IMR-90 (cell line): Measurements from ENCODE around the gene TCP11. TPM values are rescaled to one million over a fixed set of nuclear protein-coding genes. Genes with fewer than 3 reads are reported as not detected.

ENCODE experiments used
- ATAC-seq: fragments of 200-7000 bp; cut with Tn5 transposase; 2 replicates; pipeline ENCODE4 v1.9.1; 2020; ENCODE audit warnings: low read depth, mild to moderate bottlenecking, moderate library complexity
- BruUV-seq: library from RNA; stranded (reverse); fragments of 400-500 nt; replicated peaks from 2 replicates; lab custom pipeline; 2021; lab: Mats Ljungman, UMichigan
- CTCF ChIA-PET: fragments of 300-600 bp; formaldehyde crosslinking; extraction: SDS; loops from one replicate; lab custom pipeline; 2021; ENCODE audit warnings: antibody characterized with exemption; lab: Yijun Ruan, JAX
- POLR2A ChIA-PET: fragments of 300-600 bp; sonication (Branson Sonifier 250); formaldehyde crosslinking; loops from one replicate; lab custom pipeline; 2022; ENCODE audit warnings: antibody characterized with exemption; ENCODE audit not compliant: unreplicated experiment; lab: Charles Lee
- DNase-seq: peaks from one replicate; pipeline ENCODE4 v3.0.0; 2013
- H2AFZ ChIP-seq: replicated peaks from 2 replicates; pipeline ENCODE3; 2013; ENCODE audit warnings: low read length, mild to moderate bottlenecking; ENCODE audit not compliant: poor library complexity
- H2AK5ac ChIP-seq: 2 replicates; pipeline ENCODE4 v1.6.1; 2013; ENCODE audit warnings: low read depth, low read length, inconsistent platforms
- H2AK9ac ChIP-seq: replicated peaks from 2 replicates; pipeline ENCODE3; 2013; ENCODE audit warnings: mild to moderate bottlenecking, low read depth, low read length, moderate library complexity; ENCODE audit not compliant: poor library complexity
- H2BK120ac ChIP-seq: 2 replicates; pipeline ENCODE4 v1.6.1; 2013; ENCODE audit warnings: low read depth, low read length, inconsistent platforms
- H2BK15ac ChIP-seq: 3 replicates; pipeline ENCODE4 v1.6.1; 2013; ENCODE audit warnings: low read depth, low read length, inconsistent platforms
- H2BK20ac ChIP-seq: 2 replicates; pipeline ENCODE4 v1.6.1; 2013; ENCODE audit warnings: low read depth, mild to moderate bottlenecking, inconsistent platforms, low read length, moderate library complexity
- H2BK5ac ChIP-seq: 2 replicates; pipeline ENCODE4 v1.6.1; 2013; ENCODE audit warnings: mild to moderate bottlenecking, low read depth, low read length, inconsistent platforms; ENCODE audit not compliant: poor library complexity, severe bottlenecking
- H3K14ac ChIP-seq: replicated peaks from 2 replicates; pipeline ENCODE4 v1.6.1; 2013; ENCODE audit warnings: low read depth, low read length, inconsistent platforms
- H3K18ac ChIP-seq: 2 replicates; pipeline ENCODE4 v1.6.1; 2013; ENCODE audit warnings: low read depth, low read length, control low read depth
- H3K23ac ChIP-seq: 2 replicates; pipeline ENCODE4 v1.6.1; 2013; ENCODE audit warnings: low read depth, low read length, inconsistent platforms
- H3K27ac ChIP-seq: 2 replicates; pipeline ENCODE4 v1.5.1; 2013; ENCODE audit warnings: mild to moderate bottlenecking, control low read depth, low read length; ENCODE audit not compliant: insufficient read depth
- H3K27me3 ChIP-seq: 2 replicates; pipeline ENCODE4 v1.6.1; 2013; ENCODE audit warnings: low read length; ENCODE audit not compliant: control insufficient read depth, insufficient read depth
- H3K36me3 ChIP-seq: 2 replicates; pipeline ENCODE4 v1.6.1; 2013; ENCODE audit warnings: low read length, mixed read lengths; ENCODE audit not compliant: control insufficient read depth, insufficient read depth
- H3K4ac ChIP-seq: 2 replicates; pipeline ENCODE4 v1.6.1; 2013; ENCODE audit warnings: low read depth, low read length, inconsistent platforms
- H3K4me1 ChIP-seq: 2 replicates; pipeline ENCODE4 v1.6.1; 2013; ENCODE audit warnings: low read length, mixed read lengths; ENCODE audit not compliant: control insufficient read depth, insufficient read depth
- H3K4me2 ChIP-seq: 2 replicates; pipeline ENCODE4 v1.6.1; 2013; ENCODE audit warnings: low read depth, mild to moderate bottlenecking, control low read depth, low read length, moderate library complexity
- H3K4me3 ChIP-seq: 2 replicates; pipeline ENCODE4 v1.5.1; 2013; ENCODE audit warnings: low read depth, mild to moderate bottlenecking, control low read depth, low read length, moderate library complexity; ENCODE audit not compliant: insufficient read depth
- H3K56ac ChIP-seq: 2 replicates; pipeline ENCODE4 v1.6.1; 2013; ENCODE audit warnings: low read length, inconsistent platforms; ENCODE audit not compliant: insufficient read depth; ENCODE audit errors: extremely low read depth
- H3K79me1 ChIP-seq, 2 experiments: 2 replicates each; pipeline ENCODE4 v1.6.1; 2013; ENCODE audit warnings: low read length in 2 of 2, inconsistent platforms in 1 of 2, low read depth in 1 of 2
- H3K9ac ChIP-seq: 2 replicates; pipeline ENCODE4 v1.6.1; 2013; ENCODE audit warnings: low read depth, low read length, control low read depth
- H3K9me1 ChIP-seq: 2 replicates; pipeline ENCODE4 v1.6.1; 2013; ENCODE audit warnings: low read length, inconsistent platforms; ENCODE audit not compliant: insufficient read depth
- H3K9me3 ChIP-seq: 2 replicates; pipeline ENCODE4 v1.6.1; 2013; ENCODE audit warnings: low read length; ENCODE audit not compliant: control insufficient read depth, insufficient read depth
- H4K20me1 ChIP-seq: 2 replicates; pipeline ENCODE4 v1.6.1; 2013; ENCODE audit warnings: low read length, inconsistent platforms; ENCODE audit not compliant: insufficient read depth
- H4K5ac ChIP-seq: 2 replicates; pipeline ENCODE4 v1.6.1; 2013; ENCODE audit warnings: mild to moderate bottlenecking, low read depth, low read length, control low read depth
- H4K8ac ChIP-seq, 2 experiments: 2 replicates each; pipeline ENCODE4 v1.6.1; 2013; ENCODE audit warnings: low read depth in 2 of 2, low read length in 2 of 2, control low read depth in 1 of 2, inconsistent platforms in 1 of 2
- H4K91ac ChIP-seq: 2 replicates; pipeline ENCODE4 v1.6.1; 2013; ENCODE audit warnings: low read depth, low read length, inconsistent platforms; ENCODE audit not compliant: insufficient read depth
- BHLHE40 ChIP-seq: fragments of 150-350 bp; IDR thresholded peaks from 2 replicates; pipeline ENCODE4 v1.6.1; 2016; ENCODE audit warnings: mild to moderate bottlenecking, low read depth, low read length
- CEBPB ChIP-seq: IDR thresholded peaks from 2 replicates; pipeline ENCODE4 v1.6.1; 2012; ENCODE audit warnings: low read depth, low read length, improper control_type of control experiment
- CHD1 ChIP-seq: IDR thresholded peaks from 2 replicates; pipeline ENCODE4 v1.6.1; 2012; ENCODE audit warnings: low read depth, low read length, improper control_type of control experiment
- CTCF ChIP-seq: conservative IDR thresholded peaks from 2 replicates; pipeline ENCODE4 v1.5.1; 2012; ENCODE audit warnings: mild to moderate bottlenecking, low read depth, low read length, improper control_type of control experiment
- FOS ChIP-seq: fragments of 150-350 bp; IDR thresholded peaks from 2 replicates; pipeline ENCODE4 v1.6.1; 2016; ENCODE audit warnings: low read depth, low read length
- MAFK ChIP-seq: IDR thresholded peaks from 2 replicates; pipeline ENCODE4 v1.6.1; 2012; ENCODE audit warnings: low read depth, low read length, improper control_type of control experiment
- MAZ ChIP-seq: IDR thresholded peaks from 2 replicates; pipeline ENCODE4 v1.6.1; 2012; ENCODE audit warnings: low read depth, mild to moderate bottlenecking, low read length, improper control_type of control experiment, moderate library complexity, borderline replicate concordance
- MXI1 ChIP-seq: IDR thresholded peaks from 2 replicates; pipeline ENCODE4 v1.6.1; 2012; ENCODE audit warnings: low read depth, mild to moderate bottlenecking, low read length, moderate library complexity, borderline replicate concordance
- NFE2L2 ChIP-seq: fragments of 150-350 bp; IDR thresholded peaks from 2 replicates; pipeline ENCODE4 v1.6.1; 2016; ENCODE audit warnings: low read depth, mild to moderate bottlenecking, low read length
- POLR2A ChIP-seq: IDR thresholded peaks from 2 replicates; pipeline ENCODE4 v1.6.1; 2012; ENCODE audit warnings: mild to moderate bottlenecking, low read depth, low read length
- RAD21 ChIP-seq: IDR thresholded peaks from 2 replicates; pipeline ENCODE4 v1.6.1; 2012; ENCODE audit warnings: low read length, improper control_type of control experiment
- RCOR1 ChIP-seq: IDR thresholded peaks from 2 replicates; pipeline ENCODE4 v1.6.1; 2012; ENCODE audit warnings: mild to moderate bottlenecking, low read length, improper control_type of control experiment; ENCODE audit not compliant: insufficient replicate concordance
- RFX5 ChIP-seq: IDR thresholded peaks from 2 replicates; pipeline ENCODE4 v1.8.0; 2012; ENCODE audit warnings: low read depth, mild to moderate bottlenecking, low read length, moderate library complexity
- SMC3 ChIP-seq: fragments of 150-350 bp; IDR thresholded peaks from 2 replicates; pipeline ENCODE4 v1.6.1; 2016; ENCODE audit warnings: low read depth, mild to moderate bottlenecking, antibody characterized with exemption, low read length, moderate library complexity
- USF2 ChIP-seq: fragments of 150-350 bp; IDR thresholded peaks from 2 replicates; pipeline ENCODE4 v1.6.1; 2017; ENCODE audit warnings: mild to moderate bottlenecking, antibody characterized with exemption, low read length, low read depth
- WGBS, 2 experiments: methylation state at CpG; one replicate each; pipeline versions ENCODE4 v1.1.5 to v1.1.7; 2013; ENCODE audit warnings: missing lambda C conversion rate in 2 of 2; ENCODE audit not compliant: insufficient read length in 1 of 2; ENCODE audit errors: extremely low coverage in 2 of 2; 5-methylcytosine and 5-hydroxymethylcytosine counted together
- dilution Hi-C: fragments of 300-500 bp; cut with HindIII; formaldehyde crosslinking; loops from one replicate; pipeline ENCODE4 v1.14.3; 2018; ENCODE audit warnings: low sequenced_read_pairs; ENCODE audit not compliant: unreplicated experiment
- in situ Hi-C: fragments of 300-500 bp; cut with MboI; formaldehyde crosslinking; loops from 3 replicates; pipeline ENCODE4 v1.14.3; 2019; ENCODE audit warnings: low sequenced_read_pairs, inconsistent platforms, mixed read lengths
- intact Hi-C: fragments of 100-400 bp; cut with micrococcal nuclease; formaldehyde crosslinking; loops from 2 replicates; pipeline ENCODE4 v1.10.0; 2022
- polyA plus RNA-seq, 3 experiments: library from polyadenylated mRNA; depleted of rRNA; stranded (reverse); fragments of >200 nt; gene quantifications; 2 replicates each; pipeline ENCODE4 v1.2.3, GENCODE V29; 2012; ENCODE audit warnings: low replicate concordance in 1 of 3
- total RNA-seq: library from RNA; depleted of rRNA; stranded (reverse); fragments of >200 nt; gene quantifications from 2 replicates; pipeline ENCODE4 v1.2.3, GENCODE V29; 2012
- TF ChIP-seq, protein P1 (sequence below): fragments of 150-350 bp; IDR thresholded peaks from 2 replicates; pipeline ENCODE4 v1.6.1; 2016; ENCODE audit warnings: low read depth, mild to moderate bottlenecking, low read length, moderate library complexity, borderline replicate concordance

Gene TCP11
- total and polyA plus RNA-seq, 2 of the 4 experiments (the other 2 are of a cell fraction): 0.34 to 0.36 TPM

DNA sequence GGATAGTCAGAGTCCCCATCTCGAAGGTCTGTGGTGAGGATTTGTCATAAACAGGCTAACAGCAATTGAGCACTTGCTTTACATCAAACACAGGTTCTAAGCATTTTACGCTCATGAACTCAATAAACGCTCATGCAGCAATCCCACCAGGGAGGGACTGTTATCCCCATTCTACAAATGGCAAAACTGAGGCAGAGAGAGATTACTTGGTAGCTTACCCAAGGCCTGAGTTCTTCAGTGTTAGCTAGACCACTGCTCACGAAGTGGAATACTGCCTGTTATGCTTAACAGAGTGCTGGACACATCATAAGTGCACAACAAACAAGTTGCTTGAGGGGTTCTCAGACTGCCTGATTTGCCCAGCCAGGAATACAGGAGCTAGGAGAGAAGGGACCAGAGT, 23.7 kb upstream of the TCP11 start:
- POLR2A ChIA-PET: no interaction called here
- TF ChIP-seq MAFK (no peak), NFE2L2 (no peak), RFX5 (no peak), BHLHE40 (no peak), POLR2A (no peak), MXI1 (no peak), CEBPB (no peak), RAD21 (no peak), USF2 (no peak), RCOR1 (no peak), FOS (no peak), CHD1 (no peak), SMC3 (no peak), MAZ (no peak), CTCF (no peak)
- TF ChIP-seq, protein P1, sequence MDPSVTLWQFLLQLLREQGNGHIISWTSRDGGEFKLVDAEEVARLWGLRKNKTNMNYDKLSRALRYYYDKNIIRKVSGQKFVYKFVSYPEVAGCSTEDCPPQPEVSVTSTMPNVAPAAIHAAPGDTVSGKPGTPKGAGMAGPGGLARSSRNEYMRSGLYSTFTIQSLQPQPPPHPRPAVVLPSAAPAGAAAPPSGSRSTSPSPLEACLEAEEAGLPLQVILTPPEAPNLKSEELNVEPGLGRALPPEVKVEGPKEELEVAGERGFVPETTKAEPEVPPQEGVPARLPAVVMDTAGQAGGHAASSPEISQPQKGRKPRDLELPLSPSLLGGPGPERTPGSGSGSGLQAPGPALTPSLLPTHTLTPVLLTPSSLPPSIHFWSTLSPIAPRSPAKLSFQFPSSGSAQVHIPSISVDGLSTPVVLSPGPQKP: no peak
- Histone ChIP-seq H3K27ac (no peak overlapping the region), H3K9me3 (0 out of 2 replicates have a peak, but pooled peaks cover 2% of the 10 kb centered on the region), H2BK15ac (peak overlapping the region; percentile 45; the same call in 2 of the 3 replicates), H2AK5ac (peak overlapping the region; percentile 85), H3K4me2 (no peak overlapping the region), H4K20me1 (no peaks in the 10 kb centered on the region), H3K56ac (no peak overlapping the region), H2BK5ac (peak overlapping the region; percentile 49), H4K5ac (peak overlapping the region; percentile 9; the same call in 1 of the 2 replicates), H3K4me1 (peaks cover 18% of the 10 kb centered on the region), H3K4ac (peak overlapping the region; percentile 78), H3K23ac (0 out of 2 replicates have a peak overlapping the region, but pooled peaks have one; percentile 61), H3K9me1 (peaks cover 20% of the 10 kb centered on the region), H3K36me3 (no peaks in the 10 kb centered on the region), H2AK9ac (peak overlapping the region; percentile 2), H3K79me1 (peaks cover 0 to 3% of the 10 kb centered on the region in 2 experiments; a peak in 1 of 4 replicates), H2BK120ac (peak overlapping the region; percentile 85), H3K4me3 (no peak overlapping the region), H3K14ac (peak overlapping the region; percentile 61), H3K18ac (peak overlapping the region; percentile 35; the same call in 1 of the 2 replicates), H3K27me3 (no peaks in the 10 kb centered on the region; the same call in 1 of the 2 replicates), H4K91ac (peak overlapping the region; percentile 30; the same call in 1 of the 2 replicates), H2AFZ (peak overlapping the region; percentile 4), H2BK20ac (peak overlapping the region; percentile 88), H4K8ac (peak overlapping the region; percentile 1 to 70; a peak in 1 of 4 replicates), H3K9ac (no peak overlapping the region)
- no peak for DNase-seq
- CTCF ChIA-PET: no interaction called here
- ATAC-seq: 0 out of 2 replicates have a peak, but pooled peaks have one; percentile 4
- dilution Hi-C loops: no loop called here
- no TSS peak for BruUV-seq
- in situ Hi-C loops: no loop called here
- WGBS, 2 experiments: 83% methylated on average over 1 of the region's 4 CpGs; no CpG with 5 or more reads in 1 of the 2 experiments
- intact Hi-C loops: loop anchor here (5.0 kb wide), 1 partner anchor 37 kb away; no protein-coding TSS in a partner anchor
